Thymus (tissue), 11 donors: Measurements from ENCODE around the gene ARHGAP24. TPM values are rescaled to one million over a fixed set of nuclear protein-coding genes. Genes with fewer than 3 reads are reported as not detected.

Experiments used
- DNase-seq, 9 donors: peaks; one replicate each; pipeline ENCODE4 v3.0.0-alpha.2; 2013; ENCODE audit warnings: low spot score in 9 of 9, low read depth in 6 of 9, missing footprints in 1 of 9
- H3K27ac ChIP-seq, 2 donors: one replicate each; pipeline ENCODE4 v1.5.1; 2013; ENCODE audit warnings: control low read depth in 1 of 2, low read depth in 1 of 2, low read length in 1 of 2, mild to moderate bottlenecking in 1 of 2, moderate library complexity in 1 of 2
- H3K27me3 ChIP-seq, 2 donors: one replicate each; pipeline ENCODE4 v1.5.1; 2013; ENCODE audit warnings: low read length in 1 of 2; ENCODE audit not compliant: control insufficient read depth in 2 of 2, insufficient read depth in 1 of 2
- H3K36me3 ChIP-seq, 2 donors: one replicate each; pipeline ENCODE4 v1.5.1; 2013; ENCODE audit warnings: low read length in 1 of 2, mild to moderate bottlenecking in 1 of 2, moderate library complexity in 1 of 2; ENCODE audit not compliant: control insufficient read depth in 2 of 2, insufficient read depth in 2 of 2
- H3K4me1 ChIP-seq, 2 donors: one replicate each; pipeline ENCODE4 v1.5.1; 2013; ENCODE audit warnings: low read length in 2 of 2; ENCODE audit not compliant: control insufficient read depth in 2 of 2, insufficient read depth in 2 of 2
- H3K4me3 ChIP-seq, 2 donors: one replicate each; pipeline ENCODE4 v1.5.1; 2013; ENCODE audit warnings: low read length in 2 of 2, control low read depth in 1 of 2, mild to moderate bottlenecking in 1 of 2
- H3K9me3 ChIP-seq, 2 donors: one replicate each; pipeline ENCODE4 v1.5.1; 2013; ENCODE audit warnings: low read length in 1 of 2, mild to moderate bottlenecking in 1 of 2; ENCODE audit not compliant: control insufficient read depth in 2 of 2, insufficient read depth in 1 of 2
- WGBS: extraction: QIAGEN DNeasy Blood & Tissue Kit; methylation state at CpG from one replicate; pipeline ENCODE4 v1.1.7; 2013; 5-methylcytosine and 5-hydroxymethylcytosine counted together
- polyA plus RNA-seq: library from polyadenylated mRNA; stranded (reverse); fragments of 200-250 nt; gene quantifications from one replicate; pipeline ENCODE4 v1.2.3, GENCODE V29; 2013
- total RNA-seq: library from RNA; stranded (reverse); fragments of 120-200 nt; gene quantifications from one replicate; pipeline ENCODE4 v1.2.4, GENCODE V29; 2013
- donor health status: healthy.

Gene ARHGAP24
- total and polyA plus RNA-seq, 2 donors: 10.0 to 18.2 TPM

GRCh38 chr4:85522836-85523235 lies 47.9 kb downstream of the ARHGAP24 start:
- WGBS: 96% methylated on average over 3 of the region's 3 CpGs
- Histone ChIP-seq H3K27ac (no peak overlapping the region), H3K4me1 (no peaks in the 10 kb centered on the region), H3K4me3 (no peak overlapping the region), H3K36me3 (no peaks in the 10 kb centered on the region), H3K9me3 (no peaks in the 10 kb centered on the region), H3K27me3 (no peaks in the 10 kb centered on the region)
- no peak for DNase-seq

GRCh38 chr4:85527815-85528214 lies 52.9 kb downstream of the ARHGAP24 start:
- Histone ChIP-seq H3K27me3 (no peaks in the 10 kb centered on the region), H3K9me3 (no peaks in the 10 kb centered on the region), H3K36me3 (no peaks in the 10 kb centered on the region), H3K4me1 (no peaks in the 10 kb centered on the region), H3K27ac (no peak overlapping the region), H3K4me3 (no peak overlapping the region)
- DNase-seq: no peak
- WGBS: 78% methylated on average over 2 of the region's 2 CpGs

- WGBS: 100% methylated on average over 1 of the region's 1 CpG
- Histone ChIP-seq H3K36me3 (no peaks in the 10 kb centered on the region), H3K27me3 (no peaks in the 10 kb centered on the region), H3K4me1 (no peaks in the 10 kb centered on the region), H3K27ac (no peak overlapping the region), H3K4me3 (no peak overlapping the region), H3K9me3 (no peaks in the 10 kb centered on the region)
- DNase-seq: no peak
Observed at GRCh38 chr4:85531560-85532341, 56.8 kb downstream of the ARHGAP24 start.

- WGBS: 98% methylated on average over 3 of the region's 3 CpGs
- H3K4me3 ChIP-seq: no peak overlapping the region
- no peaks in the 10 kb centered on the region for H3K9me3 ChIP-seq
- no peaks in the 10 kb centered on the region for H3K4me1 ChIP-seq
- DNase-seq: no peak
- no peaks in the 10 kb centered on the region for H3K27me3 ChIP-seq
- H3K36me3 ChIP-seq: no peaks in the 10 kb centered on the region
- no peak overlapping the region for H3K27ac ChIP-seq
Observed at GRCh38 chr4:85534120-85534519, 59.2 kb downstream of the ARHGAP24 start.

- H3K4me3 ChIP-seq: no peak overlapping the region
- H3K27me3 ChIP-seq: no peaks in the 10 kb centered on the region
- no peak for DNase-seq
- no peak overlapping the region for H3K27ac ChIP-seq
- no peaks in the 10 kb centered on the region for H3K4me1 ChIP-seq
- WGBS: 95% methylated on average over 1 of the region's 1 CpG
- H3K36me3 ChIP-seq: no peaks in the 10 kb centered on the region
- no peaks in the 10 kb centered on the region for H3K9me3 ChIP-seq
Observed at GRCh38 chr4:85543832-85544231, 68.9 kb downstream of the ARHGAP24 start.

GRCh38 chr4:85544751-85545150 lies 69.8 kb downstream of the ARHGAP24 start:
- Histone ChIP-seq H3K4me1 (no peaks in the 10 kb centered on the region), H3K9me3 (no peaks in the 10 kb centered on the region), H3K27ac (no peak overlapping the region), H3K27me3 (no peaks in the 10 kb centered on the region), H3K36me3 (no peaks in the 10 kb centered on the region), H3K4me3 (no peak overlapping the region)
- WGBS: 94% methylated on average over 5 of the region's 5 CpGs
- no peak for DNase-seq

GRCh38 chr4:85548116-85548515 lies 73.2 kb downstream of the ARHGAP24 start:
- H3K27me3 ChIP-seq: no peaks in the 10 kb centered on the region
- no peaks in the 10 kb centered on the region for H3K36me3 ChIP-seq
- H3K4me3 ChIP-seq: no peak overlapping the region
- no peak for DNase-seq
- H3K4me1 ChIP-seq: no peaks in the 10 kb centered on the region
- WGBS: 98% methylated on average over 2 of the region's 2 CpGs
- no peak overlapping the region for H3K27ac ChIP-seq
- H3K9me3 ChIP-seq: no peaks in the 10 kb centered on the region

GRCh38 chr4:85548841-85549240 lies 73.9 kb downstream of the ARHGAP24 start:
- Histone ChIP-seq H3K36me3 (no peaks in the 10 kb centered on the region), H3K9me3 (no peaks in the 10 kb centered on the region), H3K27ac (no peak overlapping the region), H3K4me3 (no peak overlapping the region), H3K27me3 (no peaks in the 10 kb centered on the region), H3K4me1 (no peaks in the 10 kb centered on the region)
- 92% methylated on average over 2 of the region's 2 CpGs for WGBS
- no peak for DNase-seq

GRCh38 chr4:85555206-85555605 lies 80.3 kb downstream of the ARHGAP24 start:
- WGBS: 96% methylated on average over 1 of the region's 1 CpG
- no peak for DNase-seq
- no peak overlapping the region for H3K27ac ChIP-seq

More at GRCh38 chr4:85555206-85555605, 80.3 kb downstream of the ARHGAP24 start:
- Histone ChIP-seq H3K4me3 (no peak overlapping the region), H3K9me3 (peaks cover 0 to 5% of the 10 kb centered on the region in 2 donors), H3K36me3 (no peaks in the 10 kb centered on the region), H3K4me1 (no peaks in the 10 kb centered on the region), H3K27me3 (no peaks in the 10 kb centered on the region)
